HEK293 (cell line): ENCODE data around the gene MNT.

Source experiments
- KLF9 ChIP-seq: fragments of 450-650 bp; formaldehyde crosslinking; IDR thresholded peaks from 2 replicates; pipeline ENCODE4 v1.5.1; 2016; ENCODE audit warnings: missing biosample characterization, missing genetic modification characterization, low read depth
- MYNN ChIP-seq: fragments of 450-650 bp; formaldehyde crosslinking; IDR thresholded peaks from 2 replicates; pipeline ENCODE4 v1.5.1; 2016; ENCODE audit warnings: missing biosample characterization, missing genetic modification characterization, borderline replicate concordance
- SP3 ChIP-seq: fragments of 450-650 bp; formaldehyde crosslinking; IDR thresholded peaks from 2 replicates; pipeline ENCODE4 v1.5.1; 2016; ENCODE audit warnings: missing biosample characterization, missing genetic modification characterization
- YY1 ChIP-seq: fragments of 450-650 bp; formaldehyde crosslinking; IDR thresholded peaks from 2 replicates; pipeline ENCODE4 v1.5.1; 2018; ENCODE audit warnings: missing biosample characterization, missing genetic modification characterization
- ZBTB1 ChIP-seq: fragments of 450-650 bp; formaldehyde crosslinking; IDR thresholded peaks from 2 replicates; pipeline ENCODE4 v1.5.1; 2016; ENCODE audit warnings: missing biosample characterization, missing genetic modification characterization
- ZBTB44 ChIP-seq: fragments of 450-650 bp; IDR thresholded peaks from 2 replicates; pipeline ENCODE4 v1.5.1; 2018; ENCODE audit warnings: missing biosample characterization, mild to moderate bottlenecking, missing genetic modification characterization
- ZFP37 ChIP-seq: fragments of 450-650 bp; formaldehyde crosslinking; IDR thresholded peaks from 2 replicates; pipeline ENCODE4 v1.5.1; 2016; ENCODE audit warnings: missing biosample characterization, missing genetic modification characterization
- ZFP69B ChIP-seq: fragments of 450-650 bp; formaldehyde crosslinking; IDR thresholded peaks from 2 replicates; pipeline ENCODE4 v1.5.1; 2016; ENCODE audit warnings: missing biosample characterization, missing genetic modification characterization
- ZNF121 ChIP-seq: fragments of 450-650 bp; formaldehyde crosslinking; IDR thresholded peaks from 2 replicates; pipeline ENCODE4 v1.5.1; 2016; ENCODE audit warnings: missing biosample characterization, missing genetic modification characterization
- ZNF132 ChIP-seq: fragments of 450-650 bp; formaldehyde crosslinking; IDR thresholded peaks from 2 replicates; pipeline ENCODE4 v1.5.1; 2017; ENCODE audit warnings: missing biosample characterization, missing genetic modification characterization, borderline replicate concordance
- ZNF138 ChIP-seq: fragments of 450-650 bp; formaldehyde crosslinking; IDR thresholded peaks from 2 replicates; pipeline ENCODE4 v1.5.1; 2016; ENCODE audit warnings: missing biosample characterization, missing genetic modification characterization, borderline replicate concordance
- ZNF155 ChIP-seq: fragments of 450-650 bp; formaldehyde crosslinking; IDR thresholded peaks from 2 replicates; pipeline ENCODE4 v1.5.1; 2016; ENCODE audit warnings: missing biosample characterization, missing genetic modification characterization
- ZNF19 ChIP-seq: fragments of 450-650 bp; formaldehyde crosslinking; IDR thresholded peaks from 2 replicates; pipeline ENCODE4; 2016; ENCODE audit warnings: missing biosample characterization, missing genetic modification characterization, low read depth
- ZNF2 ChIP-seq: fragments of 450-650 bp; formaldehyde crosslinking; IDR thresholded peaks from 2 replicates; pipeline ENCODE4 v1.5.1; 2016; ENCODE audit warnings: missing biosample characterization, missing genetic modification characterization
- ZNF248 ChIP-seq: fragments of 450-650 bp; formaldehyde crosslinking; IDR thresholded peaks from 2 replicates; pipeline ENCODE4 v1.5.1; 2017; ENCODE audit warnings: missing biosample characterization, missing genetic modification characterization
- ZNF274 ChIP-seq, 2 experiments: fragments of 200-500 bp in 1 of 2; fragments of 450-650 bp in 1 of 2; sonication (Bioruptor generic) in 1 of 2; formaldehyde crosslinking in 1 of 2; IDR thresholded peaks; 2 replicates each; pipeline versions ENCODE4 v1.5.1 to v1.6.1; 2014 to 2016; ENCODE audit warnings: borderline replicate concordance in 1 of 2, inconsistent platforms in 1 of 2, low read length in 1 of 2, missing biosample characterization in 1 of 2, missing genetic modification characterization in 1 of 2
- ZNF341 ChIP-seq: fragments of 450-650 bp; formaldehyde crosslinking; IDR thresholded peaks from 2 replicates; pipeline ENCODE4; 2016; ENCODE audit warnings: low read depth, missing biosample characterization, missing genetic modification characterization
- ZNF350 ChIP-seq: fragments of 450-650 bp; formaldehyde crosslinking; IDR thresholded peaks from 2 replicates; pipeline ENCODE4 v1.5.0; 2017; ENCODE audit warnings: missing biosample characterization, mild to moderate bottlenecking, missing genetic modification characterization
- ZNF423 ChIP-seq: fragments of 450-650 bp; formaldehyde crosslinking; IDR thresholded peaks from 2 replicates; pipeline ENCODE4 v1.5.1; 2016; ENCODE audit warnings: missing biosample characterization, missing genetic modification characterization
- ZNF473 ChIP-seq: fragments of 450-650 bp; formaldehyde crosslinking; IDR thresholded peaks from 2 replicates; pipeline ENCODE4 v1.5.1; 2017; ENCODE audit warnings: missing biosample characterization, missing genetic modification characterization
- ZNF501 ChIP-seq: fragments of 450-650 bp; formaldehyde crosslinking; IDR thresholded peaks from 2 replicates; pipeline ENCODE4 v1.5.1; 2016; ENCODE audit warnings: missing biosample characterization, missing genetic modification characterization
- ZNF514 ChIP-seq: fragments of 450-650 bp; formaldehyde crosslinking; IDR thresholded peaks from 2 replicates; pipeline ENCODE4 v1.5.1; 2016; ENCODE audit warnings: missing biosample characterization, missing genetic modification characterization
- ZNF521 ChIP-seq: fragments of 450-650 bp; formaldehyde crosslinking; IDR thresholded peaks from 2 replicates; pipeline ENCODE4 v1.5.1; 2017; ENCODE audit warnings: missing biosample characterization, mild to moderate bottlenecking, missing genetic modification characterization
- ZNF549 ChIP-seq: fragments of 450-650 bp; IDR thresholded peaks from 2 replicates; pipeline ENCODE4 v1.5.1; 2018; ENCODE audit warnings: missing biosample characterization, missing genetic modification characterization, mild to moderate bottlenecking, inconsistent platforms, moderate library complexity
- ZNF555 ChIP-seq: fragments of 450-650 bp; formaldehyde crosslinking; conservative IDR thresholded peaks from 2 replicates; pipeline ENCODE4 v1.5.1; 2017; ENCODE audit warnings: missing biosample characterization, mild to moderate bottlenecking, missing genetic modification characterization, inconsistent platforms
- ZNF571 ChIP-seq: fragments of 450-650 bp; formaldehyde crosslinking; IDR thresholded peaks from 2 replicates; pipeline ENCODE4 v1.5.0; 2017; ENCODE audit warnings: missing biosample characterization, missing genetic modification characterization
- ZNF585B ChIP-seq: fragments of 450-650 bp; formaldehyde crosslinking; IDR thresholded peaks from 2 replicates; pipeline ENCODE4 v1.5.1; 2016; ENCODE audit warnings: missing biosample characterization, missing genetic modification characterization
- ZNF621 ChIP-seq: fragments of 450-650 bp; formaldehyde crosslinking; IDR thresholded peaks from 2 replicates; pipeline ENCODE4 v1.5.1; 2017; ENCODE audit warnings: missing biosample characterization, missing genetic modification characterization
- ZNF626 ChIP-seq: fragments of 450-650 bp; sonication (Bioruptor Pico); formaldehyde crosslinking; IDR thresholded peaks from 2 replicates; pipeline ENCODE4 v1.5.1; 2018; ENCODE audit warnings: missing biosample characterization, missing genetic modification characterization, inconsistent platforms
- ZNF660 ChIP-seq: fragments of 450-650 bp; IDR thresholded peaks from 2 replicates; pipeline ENCODE4 v1.5.1; 2018; ENCODE audit warnings: missing biosample characterization, mild to moderate bottlenecking, missing genetic modification characterization
- ZNF707 ChIP-seq: fragments of 450-650 bp; formaldehyde crosslinking; IDR thresholded peaks from 2 replicates; pipeline ENCODE4 v1.5.1; 2016; ENCODE audit warnings: missing biosample characterization, missing genetic modification characterization
- ZNF747 ChIP-seq: fragments of 450-650 bp; formaldehyde crosslinking; IDR thresholded peaks from 2 replicates; pipeline ENCODE4 v1.5.1; 2016; ENCODE audit warnings: missing biosample characterization, missing genetic modification characterization
- ZSCAN16 ChIP-seq: fragments of 450-650 bp; formaldehyde crosslinking; IDR thresholded peaks from 2 replicates; pipeline ENCODE4 v1.5.1; 2016; ENCODE audit warnings: missing biosample characterization, missing genetic modification characterization
- TF ChIP-seq, protein P1 (sequence below): fragments of 450-650 bp; formaldehyde crosslinking; IDR thresholded peaks from 2 replicates; pipeline ENCODE4 v1.5.1; 2017; ENCODE audit warnings: missing biosample characterization, missing genetic modification characterization
- TF ChIP-seq, protein P2 (sequence below): fragments of 450-650 bp; formaldehyde crosslinking; IDR thresholded peaks from 2 replicates; pipeline ENCODE4 v1.5.1; 2017; ENCODE audit warnings: missing biosample characterization, missing genetic modification characterization
- TF ChIP-seq, protein P3 (sequence below): fragments of 450-650 bp; formaldehyde crosslinking; IDR thresholded peaks from 2 replicates; pipeline ENCODE4 v1.5.1; 2016; ENCODE audit warnings: missing biosample characterization, missing genetic modification characterization

Gene MNT

GRCh38 chr17:2396568-2397246 lies 4.2 kb downstream of the MNT start (continued):
- peak; percentile 86 for TF ChIP-seq KLF9 (tag by site-specific recombination)
- TF ChIP-seq ZNF274 (IDR thresholded peaks at IDR 0.05; ENCODE audit: low read length), result no peak
- no peak for TF ChIP-seq ZNF274 (tag by site-specific recombination; IDR thresholded peaks at IDR 0.05; ENCODE audit: borderline replicate concordance)
- TF ChIP-seq ZNF549 (tag by site-specific recombination), result no peak
- TF ChIP-seq ZNF521 (tag by site-specific recombination), result no peak
- no peak for TF ChIP-seq ZFP37 (tag by site-specific recombination)
- TF ChIP-seq ZNF660 (tag by site-specific recombination), result no peak
- no peak for TF ChIP-seq ZNF571 (tag by site-specific recombination)
- TF ChIP-seq ZNF19 (tag by site-specific recombination), result no peak
- TF ChIP-seq ZNF350 (tag by site-specific recombination), result no peak
- TF ChIP-seq ZNF423 (tag by site-specific recombination), result peak; percentile 99
- TF ChIP-seq ZNF248 (tag by site-specific recombination), result no peak
- TF ChIP-seq ZNF473, result no peak
- no peak for TF ChIP-seq ZNF138 (tag by site-specific recombination)
- TF ChIP-seq ZNF585B (tag by site-specific recombination), result no peak
- TF ChIP-seq, protein P1, sequence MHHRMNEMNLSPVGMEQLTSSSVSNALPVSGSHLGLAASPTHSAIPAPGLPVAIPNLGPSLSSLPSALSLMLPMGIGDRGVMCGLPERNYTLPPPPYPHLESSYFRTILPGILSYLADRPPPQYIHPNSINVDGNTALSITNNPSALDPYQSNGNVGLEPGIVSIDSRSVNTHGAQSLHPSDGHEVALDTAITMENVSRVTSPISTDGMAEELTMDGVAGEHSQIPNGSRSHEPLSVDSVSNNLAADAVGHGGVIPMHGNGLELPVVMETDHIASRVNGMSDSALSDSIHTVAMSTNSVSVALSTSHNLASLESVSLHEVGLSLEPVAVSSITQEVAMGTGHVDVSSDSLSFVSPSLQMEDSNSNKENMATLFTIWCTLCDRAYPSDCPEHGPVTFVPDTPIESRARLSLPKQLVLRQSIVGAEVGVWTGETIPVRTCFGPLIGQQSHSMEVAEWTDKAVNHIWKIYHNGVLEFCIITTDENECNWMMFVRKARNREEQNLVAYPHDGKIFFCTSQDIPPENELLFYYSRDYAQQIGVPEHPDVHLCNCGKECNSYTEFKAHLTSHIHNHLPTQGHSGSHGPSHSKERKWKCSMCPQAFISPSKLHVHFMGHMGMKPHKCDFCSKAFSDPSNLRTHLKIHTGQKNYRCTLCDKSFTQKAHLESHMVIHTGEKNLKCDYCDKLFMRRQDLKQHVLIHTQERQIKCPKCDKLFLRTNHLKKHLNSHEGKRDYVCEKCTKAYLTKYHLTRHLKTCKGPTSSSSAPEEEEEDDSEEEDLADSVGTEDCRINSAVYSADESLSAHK (tag by site-specific recombination), result no peak
- TF ChIP-seq ZNF2 (tag by site-specific recombination), result no peak
- no peak for TF ChIP-seq ZNF155 (tag by site-specific recombination)
- TF ChIP-seq ZNF121, result no peak
- no peak for TF ChIP-seq ZBTB44
- no peak for TF ChIP-seq ZNF501 (tag by site-specific recombination)
- no peak for TF ChIP-seq ZNF514 (tag by site-specific recombination)
- TF ChIP-seq ZNF747 (tag by site-specific recombination), result no peak
- TF ChIP-seq MYNN (tag by site-specific recombination), result no peak
- TF ChIP-seq ZNF621 (tag by site-specific recombination), result no peak
- TF ChIP-seq ZNF341, result peak; percentile 99
- TF ChIP-seq, protein P2, sequence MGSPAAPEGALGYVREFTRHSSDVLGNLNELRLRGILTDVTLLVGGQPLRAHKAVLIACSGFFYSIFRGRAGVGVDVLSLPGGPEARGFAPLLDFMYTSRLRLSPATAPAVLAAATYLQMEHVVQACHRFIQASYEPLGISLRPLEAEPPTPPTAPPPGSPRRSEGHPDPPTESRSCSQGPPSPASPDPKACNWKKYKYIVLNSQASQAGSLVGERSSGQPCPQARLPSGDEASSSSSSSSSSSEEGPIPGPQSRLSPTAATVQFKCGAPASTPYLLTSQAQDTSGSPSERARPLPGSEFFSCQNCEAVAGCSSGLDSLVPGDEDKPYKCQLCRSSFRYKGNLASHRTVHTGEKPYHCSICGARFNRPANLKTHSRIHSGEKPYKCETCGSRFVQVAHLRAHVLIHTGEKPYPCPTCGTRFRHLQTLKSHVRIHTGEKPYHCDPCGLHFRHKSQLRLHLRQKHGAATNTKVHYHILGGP (tag by site-specific recombination), result no peak
- TF ChIP-seq, protein P3, sequence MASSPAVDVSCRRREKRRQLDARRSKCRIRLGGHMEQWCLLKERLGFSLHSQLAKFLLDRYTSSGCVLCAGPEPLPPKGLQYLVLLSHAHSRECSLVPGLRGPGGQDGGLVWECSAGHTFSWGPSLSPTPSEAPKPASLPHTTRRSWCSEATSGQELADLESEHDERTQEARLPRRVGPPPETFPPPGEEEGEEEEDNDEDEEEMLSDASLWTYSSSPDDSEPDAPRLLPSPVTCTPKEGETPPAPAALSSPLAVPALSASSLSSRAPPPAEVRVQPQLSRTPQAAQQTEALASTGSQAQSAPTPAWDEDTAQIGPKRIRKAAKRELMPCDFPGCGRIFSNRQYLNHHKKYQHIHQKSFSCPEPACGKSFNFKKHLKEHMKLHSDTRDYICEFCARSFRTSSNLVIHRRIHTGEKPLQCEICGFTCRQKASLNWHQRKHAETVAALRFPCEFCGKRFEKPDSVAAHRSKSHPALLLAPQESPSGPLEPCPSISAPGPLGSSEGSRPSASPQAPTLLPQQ (tag by site-specific recombination), result no peak
- no peak for TF ChIP-seq YY1 (tag by site-specific recombination)
- TF ChIP-seq ZSCAN16, result no peak
- TF ChIP-seq SP3, result peak; percentile 88
- no peak for TF ChIP-seq ZBTB1 (tag by site-specific recombination)
- no peak for TF ChIP-seq ZNF555 (tag by site-specific recombination)
- TF ChIP-seq ZFP69B, result no peak
- TF ChIP-seq ZNF707 (tag by site-specific recombination), result no peak
- no peak for TF ChIP-seq ZNF132 (tag by site-specific recombination)
- TF ChIP-seq ZNF626 (tag by site-specific recombination), result no peak
